Measurements from ENCODE around the gene DGKG.

DNA sequence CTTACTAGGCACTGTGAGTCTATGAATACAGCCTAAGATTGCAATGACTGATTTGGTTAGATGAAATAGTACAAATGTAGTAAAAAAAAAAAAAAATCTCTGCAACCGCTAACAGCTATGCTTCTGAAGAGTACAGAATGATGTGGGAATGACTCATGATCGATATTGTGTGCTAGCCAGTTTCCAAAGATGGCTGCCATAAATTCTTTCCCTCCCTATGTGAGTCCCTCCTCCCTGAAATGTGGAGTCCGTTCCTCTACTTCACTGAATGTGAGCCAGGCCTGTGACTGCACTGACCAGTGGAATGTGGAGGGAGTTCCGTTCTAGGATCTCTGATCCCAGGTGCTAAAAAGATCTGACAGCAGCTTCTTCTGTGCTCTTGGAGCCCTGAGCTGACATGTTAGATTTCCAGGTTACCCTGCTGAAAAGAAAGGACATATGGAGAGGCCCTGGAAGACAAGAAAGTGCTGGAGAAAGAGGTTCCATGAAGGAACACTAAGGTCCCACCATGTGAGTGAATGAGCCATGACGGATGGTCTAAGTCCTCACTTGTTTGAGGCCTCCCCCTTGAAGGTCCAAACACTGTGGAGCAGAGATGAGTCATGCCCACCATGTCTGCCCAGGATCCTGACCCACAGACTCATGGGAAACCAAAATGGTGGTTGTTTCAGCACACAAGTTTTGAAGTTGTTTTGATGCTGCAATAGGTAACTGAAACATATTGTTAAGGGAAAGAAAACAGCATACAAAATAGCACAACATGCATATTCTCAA lies 46.3 kb downstream of the DGKG start:
- TF ChIP-seq, protein P1, sequence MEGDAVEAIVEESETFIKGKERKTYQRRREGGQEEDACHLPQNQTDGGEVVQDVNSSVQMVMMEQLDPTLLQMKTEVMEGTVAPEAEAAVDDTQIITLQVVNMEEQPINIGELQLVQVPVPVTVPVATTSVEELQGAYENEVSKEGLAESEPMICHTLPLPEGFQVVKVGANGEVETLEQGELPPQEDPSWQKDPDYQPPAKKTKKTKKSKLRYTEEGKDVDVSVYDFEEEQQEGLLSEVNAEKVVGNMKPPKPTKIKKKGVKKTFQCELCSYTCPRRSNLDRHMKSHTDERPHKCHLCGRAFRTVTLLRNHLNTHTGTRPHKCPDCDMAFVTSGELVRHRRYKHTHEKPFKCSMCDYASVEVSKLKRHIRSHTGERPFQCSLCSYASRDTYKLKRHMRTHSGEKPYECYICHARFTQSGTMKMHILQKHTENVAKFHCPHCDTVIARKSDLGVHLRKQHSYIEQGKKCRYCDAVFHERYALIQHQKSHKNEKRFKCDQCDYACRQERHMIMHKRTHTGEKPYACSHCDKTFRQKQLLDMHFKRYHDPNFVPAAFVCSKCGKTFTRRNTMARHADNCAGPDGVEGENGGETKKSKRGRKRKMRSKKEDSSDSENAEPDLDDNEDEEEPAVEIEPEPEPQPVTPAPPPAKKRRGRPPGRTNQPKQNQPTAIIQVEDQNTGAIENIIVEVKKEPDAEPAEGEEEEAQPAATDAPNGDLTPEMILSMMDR (IDR thresholded peaks at IDR 0.05) = no peak
- no peak for TF ChIP-seq POLR2A (IDR thresholded peaks at IDR 0.05)
